Hepatocyte (in vitro differentiated cells): ENCODE measurements around the gene VASN.

Source experiments
- EZH2 ChIP-seq: fragments of 200-600 bp; sonication (generic); IDR thresholded peaks from 2 replicates; pipeline ENCODE4 v1.6.1; 2016; ENCODE audit warnings: antibody characterized with exemption, mild to moderate bottlenecking, borderline replicate concordance
- TF ChIP-seq, protein P1 (sequence below): fragments of 200-600 bp; sonication (generic); IDR thresholded peaks from 2 replicates; pipeline ENCODE4 v1.5.1; 2016; ENCODE audit warnings: antibody characterized with exemption, mild to moderate bottlenecking; ENCODE audit not compliant: poor library complexity

DNA sequence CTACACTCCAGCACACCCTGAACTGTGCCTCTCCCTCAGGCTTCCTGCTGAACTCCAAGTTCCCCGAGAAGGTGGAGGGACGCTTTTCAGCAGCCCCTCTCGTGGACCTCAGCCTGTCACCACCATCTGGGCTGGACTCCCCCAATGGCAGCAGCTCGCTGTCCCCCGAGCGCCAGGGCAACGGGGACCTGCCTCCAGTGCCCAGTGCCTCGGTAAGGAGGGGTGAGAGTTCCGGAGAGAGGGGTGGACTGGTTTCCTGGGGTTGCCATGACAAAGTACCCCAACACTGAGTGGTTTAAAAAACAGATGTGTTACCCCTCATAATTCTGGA is 38.4 kb upstream of the VASN start:
- TF ChIP-seq, protein P1, sequence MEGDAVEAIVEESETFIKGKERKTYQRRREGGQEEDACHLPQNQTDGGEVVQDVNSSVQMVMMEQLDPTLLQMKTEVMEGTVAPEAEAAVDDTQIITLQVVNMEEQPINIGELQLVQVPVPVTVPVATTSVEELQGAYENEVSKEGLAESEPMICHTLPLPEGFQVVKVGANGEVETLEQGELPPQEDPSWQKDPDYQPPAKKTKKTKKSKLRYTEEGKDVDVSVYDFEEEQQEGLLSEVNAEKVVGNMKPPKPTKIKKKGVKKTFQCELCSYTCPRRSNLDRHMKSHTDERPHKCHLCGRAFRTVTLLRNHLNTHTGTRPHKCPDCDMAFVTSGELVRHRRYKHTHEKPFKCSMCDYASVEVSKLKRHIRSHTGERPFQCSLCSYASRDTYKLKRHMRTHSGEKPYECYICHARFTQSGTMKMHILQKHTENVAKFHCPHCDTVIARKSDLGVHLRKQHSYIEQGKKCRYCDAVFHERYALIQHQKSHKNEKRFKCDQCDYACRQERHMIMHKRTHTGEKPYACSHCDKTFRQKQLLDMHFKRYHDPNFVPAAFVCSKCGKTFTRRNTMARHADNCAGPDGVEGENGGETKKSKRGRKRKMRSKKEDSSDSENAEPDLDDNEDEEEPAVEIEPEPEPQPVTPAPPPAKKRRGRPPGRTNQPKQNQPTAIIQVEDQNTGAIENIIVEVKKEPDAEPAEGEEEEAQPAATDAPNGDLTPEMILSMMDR = no peak
- no peak for TF ChIP-seq EZH2
